ENCODE measurements around the gene NFILZ. TPM values are rescaled to one million over a fixed set of nuclear protein-coding genes. Genes with fewer than 3 reads are reported as not detected.

NFILZ gene
- total RNA-seq, 1 donor from 2014 or later = not detected

DNA sequence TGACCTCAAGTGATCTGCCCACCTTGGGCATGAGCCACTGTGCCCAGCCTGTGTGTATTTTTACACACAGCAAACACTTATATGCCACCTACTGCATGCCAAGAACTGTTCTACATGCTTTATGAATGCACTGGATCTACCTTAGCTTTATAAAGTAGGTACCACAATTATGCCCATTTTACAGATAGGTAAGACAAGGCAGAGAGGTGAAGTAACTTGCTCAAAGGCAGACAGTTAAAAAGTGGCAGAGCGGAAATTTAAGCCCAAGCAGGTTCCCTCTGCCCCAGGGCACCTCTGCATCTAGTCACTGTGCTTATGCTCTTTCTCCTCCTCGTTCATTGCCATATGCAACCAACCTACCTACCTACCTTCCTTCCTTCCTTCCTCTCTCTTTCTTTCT, 30.4 kb upstream of the NFILZ start:
- TF ChIP-seq, protein P1, sequence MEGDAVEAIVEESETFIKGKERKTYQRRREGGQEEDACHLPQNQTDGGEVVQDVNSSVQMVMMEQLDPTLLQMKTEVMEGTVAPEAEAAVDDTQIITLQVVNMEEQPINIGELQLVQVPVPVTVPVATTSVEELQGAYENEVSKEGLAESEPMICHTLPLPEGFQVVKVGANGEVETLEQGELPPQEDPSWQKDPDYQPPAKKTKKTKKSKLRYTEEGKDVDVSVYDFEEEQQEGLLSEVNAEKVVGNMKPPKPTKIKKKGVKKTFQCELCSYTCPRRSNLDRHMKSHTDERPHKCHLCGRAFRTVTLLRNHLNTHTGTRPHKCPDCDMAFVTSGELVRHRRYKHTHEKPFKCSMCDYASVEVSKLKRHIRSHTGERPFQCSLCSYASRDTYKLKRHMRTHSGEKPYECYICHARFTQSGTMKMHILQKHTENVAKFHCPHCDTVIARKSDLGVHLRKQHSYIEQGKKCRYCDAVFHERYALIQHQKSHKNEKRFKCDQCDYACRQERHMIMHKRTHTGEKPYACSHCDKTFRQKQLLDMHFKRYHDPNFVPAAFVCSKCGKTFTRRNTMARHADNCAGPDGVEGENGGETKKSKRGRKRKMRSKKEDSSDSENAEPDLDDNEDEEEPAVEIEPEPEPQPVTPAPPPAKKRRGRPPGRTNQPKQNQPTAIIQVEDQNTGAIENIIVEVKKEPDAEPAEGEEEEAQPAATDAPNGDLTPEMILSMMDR (IDR thresholded peaks at IDR 0.05) = no peak
- H3K4me3 Mint-ChIP-seq (ENCODE audit: unreplicated experiment) = no peak overlapping the region
- no peaks in the 10 kb centered on the region for H3K4me1 Mint-ChIP-seq (ENCODE audit: unreplicated experiment)
- peaks cover 51% of the 10 kb centered on the region for H3K36me3 Mint-ChIP-seq (ENCODE audit: unreplicated experiment)
- DNase-seq (ENCODE audit: extremely low spot score, unreplicated experiment) = no peak
- H3K9me3 Mint-ChIP-seq (ENCODE audit: unreplicated experiment) = no peaks in the 10 kb centered on the region
- no peaks in the 10 kb centered on the region for H3K27me3 Mint-ChIP-seq (ENCODE audit: unreplicated experiment)
- H3K27ac Mint-ChIP-seq (ENCODE audit: unreplicated experiment) = no peak overlapping the region

DNA sequence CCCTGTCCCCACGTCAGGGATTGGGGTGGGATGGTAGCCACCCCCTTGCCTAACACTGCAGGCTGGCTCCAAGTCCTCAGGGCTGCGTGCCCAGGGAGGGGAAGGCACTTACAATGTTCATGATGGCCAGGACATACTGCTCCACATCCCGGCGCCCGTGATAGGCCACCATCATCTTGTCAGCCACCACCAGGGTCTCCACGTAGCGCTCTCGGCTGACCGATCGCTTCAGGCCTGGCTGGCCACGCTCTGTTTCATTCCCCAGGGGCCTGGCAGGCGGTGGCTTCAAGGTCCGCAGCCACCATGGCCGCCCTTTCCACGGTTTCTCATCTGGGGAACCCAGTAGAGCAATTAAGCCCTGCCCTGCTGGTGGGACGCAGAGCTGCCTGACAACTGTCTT, 29.6 kb upstream of the NFILZ start:
- DNase-seq (ENCODE audit: extremely low spot score, unreplicated experiment) = no peak
- Mint-ChIP-seq H3K27me3 (ENCODE audit: unreplicated experiment) (no peaks in the 10 kb centered on the region), H3K27ac (ENCODE audit: unreplicated experiment) (no peak overlapping the region), H3K9me3 (ENCODE audit: unreplicated experiment) (no peaks in the 10 kb centered on the region), H3K4me3 (ENCODE audit: unreplicated experiment) (no peak overlapping the region), H3K36me3 (ENCODE audit: unreplicated experiment) (peaks cover 50% of the 10 kb centered on the region), H3K4me1 (ENCODE audit: unreplicated experiment) (no peaks in the 10 kb centered on the region)
- TF ChIP-seq, protein P1 (IDR thresholded peaks at IDR 0.05) = no peak

DNA sequence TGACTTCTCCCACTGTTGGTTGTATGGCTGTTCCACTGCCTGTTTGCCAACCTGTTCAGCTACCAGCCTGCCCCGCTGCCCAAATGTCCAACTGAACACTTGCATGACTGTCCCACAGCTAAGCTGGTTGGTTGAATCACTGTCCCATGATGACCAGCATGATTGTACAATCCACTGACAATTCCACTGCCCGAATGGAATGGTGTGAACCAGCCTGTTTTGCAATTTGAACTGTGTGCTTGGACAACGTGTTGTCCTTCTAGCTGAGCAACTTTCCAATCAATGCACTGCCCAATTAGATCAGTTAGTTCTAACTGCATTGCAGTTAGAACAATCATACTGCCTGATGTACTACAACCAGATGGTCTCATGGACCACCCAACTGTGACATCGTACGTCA, 28.6 kb upstream of the NFILZ start:
- Mint-ChIP-seq H3K27ac (ENCODE audit: unreplicated experiment) (no peak overlapping the region), H3K4me1 (ENCODE audit: unreplicated experiment) (peaks cover 5% of the 10 kb centered on the region), H3K36me3 (ENCODE audit: unreplicated experiment) (peaks cover 47% of the 10 kb centered on the region), H3K27me3 (ENCODE audit: unreplicated experiment) (no peaks in the 10 kb centered on the region), H3K9me3 (ENCODE audit: unreplicated experiment) (no peaks in the 10 kb centered on the region), H3K4me3 (ENCODE audit: unreplicated experiment) (no peak overlapping the region)
- TF ChIP-seq, protein P1 (IDR thresholded peaks at IDR 0.05) = no peak
- DNase-seq (ENCODE audit: extremely low spot score, unreplicated experiment) = no peak

DNA sequence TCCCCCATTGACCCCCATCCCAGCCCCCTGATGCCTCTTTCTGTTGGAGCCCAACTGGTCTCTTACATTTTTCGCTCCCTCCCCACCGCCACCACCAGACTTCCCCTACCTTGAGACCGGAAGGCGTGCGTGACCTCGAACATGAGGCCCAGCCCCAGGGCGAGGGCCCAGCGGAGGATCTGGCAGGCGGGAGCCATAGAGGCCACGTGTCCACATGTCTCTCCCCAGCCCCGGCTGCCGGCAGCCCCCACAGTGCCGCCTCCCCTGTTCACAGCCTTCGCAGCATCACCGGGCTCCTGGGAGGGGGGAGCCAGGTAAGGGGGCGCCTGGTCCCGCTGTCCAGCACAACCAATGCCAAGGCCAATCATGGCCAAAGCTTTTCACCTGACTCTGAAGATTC, 24.9 kb upstream of the NFILZ start:
- TF ChIP-seq, protein P1 (IDR thresholded peaks at IDR 0.05) = no peak
- Mint-ChIP-seq H3K27ac (ENCODE audit: unreplicated experiment) (no peak overlapping the region), H3K4me3 (ENCODE audit: unreplicated experiment) (no peak overlapping the region), H3K27me3 (ENCODE audit: unreplicated experiment) (no peaks in the 10 kb centered on the region), H3K4me1 (ENCODE audit: unreplicated experiment) (peaks cover 28% of the 10 kb centered on the region), H3K36me3 (ENCODE audit: unreplicated experiment) (peaks cover 38% of the 10 kb centered on the region), H3K9me3 (ENCODE audit: unreplicated experiment) (no peaks in the 10 kb centered on the region)
- DNase-seq (ENCODE audit: extremely low spot score, unreplicated experiment) = no peak

DNA sequence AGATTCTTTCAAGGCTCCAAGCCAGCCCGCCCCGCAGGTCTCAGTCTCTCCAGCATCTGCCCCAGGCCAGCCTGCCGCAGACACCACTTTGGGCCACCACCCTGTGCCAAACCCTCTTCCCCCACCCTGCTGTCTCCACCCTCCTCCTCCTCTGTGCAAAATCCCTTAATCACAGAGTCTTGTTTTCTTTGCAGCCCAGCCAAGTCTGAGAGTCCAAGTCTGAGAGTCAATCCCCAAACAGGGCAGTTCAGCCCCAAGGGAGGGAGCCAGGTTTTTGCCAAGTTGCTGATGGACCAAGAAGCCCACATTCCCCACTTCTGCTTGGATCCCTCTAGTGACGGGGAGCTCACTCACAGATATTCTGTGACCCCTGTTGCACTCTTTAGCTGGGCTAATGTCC, 23.0 kb upstream of the NFILZ start:
- no peaks in the 10 kb centered on the region for H3K27me3 Mint-ChIP-seq (ENCODE audit: unreplicated experiment)
- H3K4me3 Mint-ChIP-seq (ENCODE audit: unreplicated experiment) = peak overlapping the region; percentile 27
- no peaks in the 10 kb centered on the region for H3K9me3 Mint-ChIP-seq (ENCODE audit: unreplicated experiment)
- TF ChIP-seq, protein P1 (IDR thresholded peaks at IDR 0.05) = no peak
- H3K4me1 Mint-ChIP-seq (ENCODE audit: unreplicated experiment) = peaks cover 39% of the 10 kb centered on the region
- no peak for DNase-seq (ENCODE audit: extremely low spot score, unreplicated experiment)
- peaks cover 24% of the 10 kb centered on the region for H3K36me3 Mint-ChIP-seq (ENCODE audit: unreplicated experiment)
- peak overlapping the region; percentile 76 for H3K27ac Mint-ChIP-seq (ENCODE audit: unreplicated experiment)

Measured in osteocyte (in vitro differentiated cells).